ENCODE measurements around the gene LRRK1.

Gene LRRK1

GRCh38 chr15:100885811-100886210 lies 33.3 kb upstream of the LRRK1 start:
- no peak for DNase-seq
- TF ChIP-seq GATA1 (IDR thresholded peaks at IDR 0.05; ENCODE audit: low read depth, low read length) (no peak), POLR2A (IDR thresholded peaks at IDR 0.05; ENCODE audit: low read length) (no peak)

GRCh38 chr15:100887211-100887913 lies 31.8 kb upstream of the LRRK1 start:
- no peak for DNase-seq
- TF ChIP-seq POLR2A (IDR thresholded peaks at IDR 0.05; ENCODE audit: low read length): no peak
- TF ChIP-seq GATA1 (IDR thresholded peaks at IDR 0.05; ENCODE audit: low read depth, low read length): no peak

DNA sequence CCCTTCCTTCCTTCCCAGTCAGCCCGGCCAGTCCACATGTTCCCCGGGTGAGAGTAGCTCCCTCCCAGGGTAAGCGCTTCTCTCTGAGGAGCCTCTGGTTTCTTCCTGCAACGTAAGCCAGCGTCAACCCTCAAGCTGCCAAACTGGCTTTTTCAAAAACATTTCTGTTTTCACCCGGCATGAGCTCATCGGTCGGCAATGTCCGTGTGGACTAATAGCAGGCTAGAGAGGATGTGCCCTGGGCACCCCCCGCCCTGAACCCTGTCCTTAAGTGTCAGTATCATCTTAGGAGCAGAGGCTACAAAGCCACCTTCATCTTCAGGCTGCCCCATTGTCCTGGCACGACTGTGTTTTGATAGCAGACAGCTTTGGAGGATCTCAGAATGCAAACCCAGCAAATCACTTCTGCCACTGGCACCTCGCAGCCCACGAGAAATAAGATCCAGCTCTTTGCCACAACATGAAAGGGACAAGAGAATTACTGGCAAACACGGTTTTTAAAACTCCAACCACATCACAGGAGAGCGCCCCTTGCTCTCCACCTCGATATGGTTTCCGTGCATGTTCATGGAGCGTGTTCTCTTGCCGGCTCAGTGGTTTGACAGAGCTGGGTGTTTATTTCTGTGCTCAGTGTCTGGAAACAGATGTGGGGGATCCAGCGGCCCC lies 29.6 kb upstream of the LRRK1 start:
- no peak for DNase-seq
- no peak for TF ChIP-seq GATA1 (IDR thresholded peaks at IDR 0.05; ENCODE audit: low read depth, low read length)
- TF ChIP-seq POLR2A (IDR thresholded peaks at IDR 0.05; ENCODE audit: low read length): no peak

GRCh38 chr15:100890051-100890720 lies 29.0 kb upstream of the LRRK1 start:
- TF ChIP-seq GATA1 (IDR thresholded peaks at IDR 0.05; ENCODE audit: low read depth, low read length) (no peak), POLR2A (IDR thresholded peaks at IDR 0.05; ENCODE audit: low read length) (no peak)

DNA sequence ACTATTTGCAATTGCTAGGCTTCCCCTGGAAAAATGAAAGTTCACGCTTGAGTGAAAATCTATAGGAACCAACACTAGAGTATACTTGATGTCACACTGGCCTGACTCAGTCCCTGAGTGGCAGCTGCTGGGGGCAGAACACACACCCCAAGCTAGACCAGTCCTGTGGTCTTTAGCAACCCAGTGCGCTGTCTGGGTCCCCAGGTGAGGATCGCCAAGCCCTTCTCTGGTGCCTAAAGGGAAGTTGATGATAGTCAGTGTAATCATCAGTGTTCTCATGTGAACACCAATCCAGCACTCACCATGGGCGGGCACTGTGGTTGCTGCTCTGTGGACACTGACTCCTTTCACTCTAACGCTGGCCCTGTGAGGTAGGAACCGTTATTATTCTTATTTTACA lies 28.3 kb upstream of the LRRK1 start:
- TF ChIP-seq POLR2A (IDR thresholded peaks at IDR 0.05; ENCODE audit: low read length): no peak
- no peak for DNase-seq

More at GRCh38 chr15:100890051-100890720, 29.0 kb upstream of the LRRK1 start:
- no peak for DNase-seq

- no peak for DNase-seq
- TF ChIP-seq GATA1 (IDR thresholded peaks at IDR 0.05; ENCODE audit: low read depth, low read length) (no peak), POLR2A (IDR thresholded peaks at IDR 0.05; ENCODE audit: low read length) (no peak)
Observed at GRCh38 chr15:100891307-100892012, 27.7 kb upstream of the LRRK1 start.

DNA sequence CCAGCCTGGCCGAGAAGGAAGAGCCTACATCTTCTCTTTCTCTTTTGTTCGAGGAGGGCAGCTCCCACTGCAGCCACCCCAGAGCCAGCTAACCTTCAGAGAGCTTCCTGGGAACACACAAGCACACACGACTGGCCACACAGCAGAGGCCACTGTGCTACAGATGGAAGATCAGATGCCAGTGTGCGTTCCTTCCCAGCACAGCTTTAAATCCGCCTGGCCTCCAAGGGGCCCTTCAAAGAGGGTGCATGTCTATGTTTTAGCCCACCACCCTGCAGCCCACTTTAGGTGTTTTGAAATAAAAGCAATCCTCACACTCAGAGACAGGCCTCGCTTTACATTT lies 27.2 kb upstream of the LRRK1 start:
- DNase-seq: no peak
- TF ChIP-seq GATA1 (IDR thresholded peaks at IDR 0.05; ENCODE audit: low read depth, low read length) (no peak), POLR2A (IDR thresholded peaks at IDR 0.05; ENCODE audit: low read length) (no peak)

DNA sequence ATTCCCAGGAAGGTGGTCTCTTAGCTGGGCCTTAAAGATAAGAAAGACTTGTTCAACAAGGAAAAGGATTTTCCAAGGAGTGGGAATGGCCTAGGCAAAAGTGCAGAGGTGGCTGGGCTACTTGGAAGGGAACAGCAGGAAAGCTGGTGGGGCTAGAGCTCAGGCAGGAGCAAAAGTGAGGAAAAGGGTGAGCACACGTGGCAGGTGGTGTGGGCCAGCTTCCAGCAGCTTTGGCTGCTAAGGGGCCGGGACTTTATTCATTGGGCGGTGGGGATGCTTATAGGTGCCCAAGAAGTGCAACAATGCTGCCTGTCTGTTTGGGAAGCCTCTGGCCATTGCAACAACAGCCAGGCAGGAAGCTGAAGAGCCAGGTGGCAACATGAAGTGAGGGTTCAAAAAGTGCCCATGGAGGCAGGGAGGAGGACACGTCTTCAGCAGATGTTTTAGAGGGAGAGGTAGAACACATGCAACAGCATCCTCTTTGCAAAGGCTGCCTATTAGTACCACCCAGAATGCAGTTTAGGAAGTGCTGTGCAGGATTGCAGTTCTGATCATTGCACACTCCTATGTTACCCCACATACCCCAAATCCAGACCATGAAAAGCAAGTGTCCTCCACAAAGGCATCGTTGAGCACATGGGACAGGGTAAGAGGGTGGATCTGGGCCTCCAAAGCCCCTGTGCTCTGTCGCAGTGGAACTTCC lies 25.7 kb upstream of the LRRK1 start:
- no peak for DNase-seq
- TF ChIP-seq POLR2A (IDR thresholded peaks at IDR 0.05; ENCODE audit: low read length) (no peak), GATA1 (IDR thresholded peaks at IDR 0.05; ENCODE audit: low read depth, low read length) (no peak)

GRCh38 chr15:100893964-100894295 lies 25.2 kb upstream of the LRRK1 start:
- no peak for TF ChIP-seq POLR2A (IDR thresholded peaks at IDR 0.05; ENCODE audit: low read length)
- TF ChIP-seq GATA1 (IDR thresholded peaks at IDR 0.05; ENCODE audit: low read depth, low read length): no peak
- DNase-seq: no peak

DNA sequence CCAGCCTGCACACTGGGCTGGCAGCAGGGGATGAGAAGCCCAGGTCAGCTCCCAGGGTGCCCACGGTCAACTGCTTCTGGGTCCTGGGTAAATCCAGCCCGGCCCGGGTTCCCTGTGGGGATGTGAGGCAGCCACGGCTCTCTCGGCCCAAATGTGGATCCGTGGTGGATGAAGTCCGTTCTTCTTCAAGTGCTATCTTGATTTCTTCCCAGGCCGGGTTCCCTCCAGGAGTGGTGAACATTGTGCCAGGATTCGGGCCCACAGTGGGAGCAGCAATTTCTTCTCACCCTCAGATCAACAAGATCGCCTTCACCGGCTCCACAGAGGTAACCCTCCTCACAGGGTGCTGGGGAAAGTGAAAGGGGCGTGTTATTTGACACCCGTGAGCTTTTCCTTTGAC lies 23.4 kb upstream of the LRRK1 start:
- no peak for TF ChIP-seq POLR2A (IDR thresholded peaks at IDR 0.05; ENCODE audit: low read length)
- no peak for TF ChIP-seq GATA1 (IDR thresholded peaks at IDR 0.05; ENCODE audit: low read depth, low read length)
- DNase-seq: no peak

DNA sequence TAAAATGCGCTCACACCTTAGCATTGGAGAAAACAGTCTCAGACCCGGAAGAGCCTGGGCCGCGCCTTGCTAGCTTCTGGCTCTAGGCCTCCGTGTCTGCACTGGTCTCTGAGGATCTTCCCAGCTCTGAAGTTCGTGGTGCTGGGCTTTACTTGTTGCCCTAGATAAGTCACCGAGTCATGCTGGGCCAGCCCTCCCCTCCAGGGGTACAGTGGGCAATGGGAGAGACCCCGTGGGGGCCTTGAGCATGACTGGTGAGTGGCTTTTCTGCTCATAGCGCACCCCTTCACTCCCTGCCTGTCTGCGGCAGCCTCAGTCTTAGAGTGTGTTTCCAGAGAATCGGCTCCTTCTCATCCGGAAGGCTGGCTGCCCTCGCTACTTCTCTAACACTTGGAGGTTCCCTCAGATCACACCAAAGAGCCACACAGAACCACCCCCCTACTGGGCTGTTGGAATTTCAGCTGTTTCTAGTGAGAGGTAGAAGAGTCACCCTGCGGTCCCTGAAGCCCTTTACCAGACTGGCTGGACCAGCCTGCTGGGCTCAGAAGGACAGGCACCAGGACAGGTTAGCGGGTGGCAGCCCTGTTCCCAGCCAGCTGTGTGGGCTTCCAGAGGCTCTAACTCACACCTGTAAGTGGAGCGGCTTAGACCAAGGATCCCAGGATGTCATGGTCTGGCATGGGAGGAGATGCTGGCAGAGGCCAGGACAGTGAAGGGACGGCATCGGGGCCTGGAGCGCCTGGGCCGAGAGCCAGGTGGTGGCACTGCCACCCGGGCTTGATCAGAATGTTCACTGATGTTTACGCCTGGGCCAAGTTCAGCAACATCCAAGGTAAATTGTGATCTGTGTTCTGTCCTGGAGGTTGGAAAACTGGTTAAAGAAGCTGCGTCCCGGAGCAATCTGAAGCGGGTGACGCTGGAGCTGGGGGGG lies 21.7 kb upstream of the LRRK1 start:
- TF ChIP-seq POLR2A (IDR thresholded peaks at IDR 0.05; ENCODE audit: low read length) (no peak), GATA1 (IDR thresholded peaks at IDR 0.05; ENCODE audit: low read depth, low read length) (no peak)

GRCh38 chr15:100898152-100898490 lies 21.0 kb upstream of the LRRK1 start:
- TF ChIP-seq POLR2A (IDR thresholded peaks at IDR 0.05; ENCODE audit: low read length): no peak
- no peak for TF ChIP-seq GATA1 (IDR thresholded peaks at IDR 0.05; ENCODE audit: low read depth, low read length)
- DNase-seq: no peak

More for the DNA sequence above, 21.7 kb upstream of the LRRK1 start:
- no peak for DNase-seq
